Esophagus muscularis mucosa (tissue), 4 donors: ENCODE data around the gene LCK. TPM values are rescaled to one million over a fixed set of nuclear protein-coding genes. Genes with fewer than 3 reads are reported as not detected.

Source experiments
- DNase-seq: peaks from one replicate; pipeline ENCODE4 v3.0.0-alpha.2; 2017; ENCODE audit errors: extremely low spot score
- H3K27ac ChIP-seq, 4 donors: fragments of 200-600 bp; sonication (generic); replicated peaks in 1 of 4; 1 replicate in 3 of 4; 2 replicates in 1 of 4; pipeline ENCODE4 v1.5.1; 2016 to 2019; ENCODE audit warnings: mild to moderate bottlenecking in 1 of 4
- H3K27me3 ChIP-seq, 4 donors: fragments of 200-600 bp; sonication (generic); one replicate each; pipeline versions ENCODE4 v1.5.1 to v1.6.0; 2016 to 2019
- H3K36me3 ChIP-seq, 4 donors: fragments of 200-600 bp; sonication (generic); one replicate each; pipeline ENCODE4 v1.5.1; 2016 to 2019
- H3K4me1 ChIP-seq, 4 donors: fragments of 200-600 bp; sonication (generic); one replicate each; pipeline ENCODE4 v1.5.1; 2016 to 2019
- H3K4me3 ChIP-seq, 4 donors: fragments of 200-600 bp; sonication (generic); 1 replicate in 2 of 4; 2 replicates in 2 of 4; pipeline ENCODE4 v1.5.1; 2016 to 2019; ENCODE audit warnings: mild to moderate bottlenecking in 4 of 4, moderate library complexity in 1 of 4
- H3K9me3 ChIP-seq, 4 donors: fragments of 200-600 bp; sonication (generic); 1 replicate in 3 of 4; 2 replicates in 1 of 4; pipeline ENCODE4 v1.5.1; 2016 to 2019
- EP300 ChIP-seq: sonication (generic); formaldehyde crosslinking; IDR thresholded peaks from one replicate; pipeline ENCODE4 v1.6.1; 2017; ENCODE audit warnings: antibody characterized with exemption
- POLR2A ChIP-seq: fragments of 450-650 bp; IDR thresholded peaks from one replicate; pipeline ENCODE4 v1.6.1; 2017; ENCODE audit warnings: antibody characterized with exemption, moderate library complexity, mild to moderate bottlenecking, low read depth
- POLR2AphosphoS5 ChIP-seq, 2 donors: sonication (generic); formaldehyde crosslinking; IDR thresholded peaks; one replicate each; pipeline ENCODE4 v1.6.1; 2017; ENCODE audit warnings: antibody characterized with exemption in 2 of 2
- WGBS: methylation state at CpG from one replicate; pipeline ENCODE4 v1.1.5; 2018; 5-methylcytosine and 5-hydroxymethylcytosine counted together
- intact Hi-C: fragments of 100-400 bp; cut with DNase I; formaldehyde crosslinking; loops from one replicate; pipeline ENCODE4 v1.15.1; 2023
- total RNA-seq, 4 donors: library from RNA; depleted of rRNA; stranded (reverse); fragments of >200 nt; gene quantifications; one replicate each; pipeline versions ENCODE4 v1.1.0 to v1.2.1, GENCODE V29; 2016
- TF ChIP-seq, protein P1 (sequence below), 3 experiments: fragments of 200-600 bp in 2 of 3; fragments of 450-650 bp in 1 of 3; sonication (generic) in 2 of 3; IDR thresholded peaks; one replicate each; pipeline ENCODE4 v1.5.1; 2017 to 2019; ENCODE audit warnings: antibody characterized with exemption in 3 of 3, mild to moderate bottlenecking in 2 of 3, moderate library complexity in 1 of 3

Gene LCK
- total RNA-seq: 1 to 10 TPM in 2 of 4 donors, under 1 TPM in 2; 0.42 to 2.8 (median 1.1) TPM

DNA sequence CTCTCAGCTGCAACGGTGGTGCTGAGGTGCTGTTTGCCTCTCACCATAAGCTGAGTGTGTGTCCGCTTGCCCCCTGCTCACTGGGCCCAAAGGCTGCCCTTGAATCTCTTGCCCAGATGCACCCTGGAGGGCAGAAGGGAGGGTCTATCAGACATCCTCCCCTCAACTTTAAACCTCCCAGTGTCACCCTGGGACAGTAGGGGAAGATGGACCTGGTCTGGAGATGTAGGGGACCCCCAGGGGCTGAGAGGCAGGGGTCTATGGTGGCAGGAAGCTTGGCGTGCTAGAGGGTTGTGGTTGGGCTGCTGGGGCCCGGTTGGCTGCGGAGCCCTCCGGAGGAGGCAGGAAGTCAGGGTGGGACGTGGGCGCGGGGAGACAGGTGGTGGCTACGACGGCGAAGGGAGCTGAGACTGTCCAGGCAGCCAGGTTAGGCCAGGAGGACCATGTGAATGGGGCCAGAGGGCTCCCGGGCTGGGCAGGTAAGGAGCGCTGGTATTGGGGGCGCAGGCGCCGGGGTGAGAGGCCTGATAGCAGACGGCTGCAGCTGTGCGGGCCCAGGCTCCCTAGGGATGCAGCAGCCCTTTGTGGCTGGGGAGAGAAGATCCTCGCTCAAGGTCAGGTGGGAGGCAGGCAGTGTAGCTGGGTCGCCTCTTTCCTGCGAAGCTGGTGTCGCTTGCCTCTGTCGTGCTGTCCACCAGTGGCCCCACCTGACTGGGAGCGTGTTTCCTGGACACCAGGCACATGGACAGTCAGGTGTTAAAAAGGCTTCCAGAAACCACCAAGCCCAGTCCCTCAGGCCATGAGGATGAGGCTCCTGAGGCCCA is at the start of gene LCK:
LCK (plus strand) TSS at position 373 of the 824 bp plus-strand sequence. CDS start 23,065 bp downstream, outside the sequence.
- H3K4me3 ChIP-seq: peak within 1 kb of the TSS in 1 of 4 donors; percentile 5
- 80% methylated on average over 24 of the region's 25 CpGs for WGBS
- H3K4me1 ChIP-seq: peaks cover 36 to 63% (median 61%) of the 10 kb centered on the region in 4 donors

DNA sequence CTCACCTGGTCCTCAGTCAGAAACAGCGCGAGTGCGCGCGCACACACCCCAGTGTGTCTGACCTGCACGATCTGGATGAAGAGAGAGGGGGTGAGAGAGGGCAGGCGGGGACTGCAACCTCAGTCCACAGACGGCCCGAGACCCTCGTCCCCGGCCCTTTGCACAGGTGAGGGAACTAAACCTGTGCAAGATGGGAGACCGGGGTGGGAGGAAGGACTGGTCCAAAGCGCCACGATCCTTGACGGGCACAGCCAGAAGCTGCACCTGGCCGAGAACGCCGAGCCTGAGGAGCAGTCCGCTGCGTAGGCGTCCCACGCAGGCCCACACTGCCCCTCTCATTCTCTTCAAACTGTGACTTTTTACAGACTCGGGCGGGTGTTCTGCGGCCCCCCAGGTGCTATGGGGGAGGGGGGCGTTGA is 46.1 kb upstream of the LCK start:
- Histone ChIP-seq H3K4me3 (peak overlapping the region; percentile 60 to 69 (median 66)), H3K9me3 (no peaks in the 10 kb centered on the region), H3K27ac (peak overlapping the region; percentile 42 to 72 (median 57)), H3K4me1 (peaks cover 28 to 45% (median 42%) of the 10 kb centered on the region in 4 donors), H3K36me3 (no peaks in the 10 kb centered on the region), H3K27me3 (no peaks in the 10 kb centered on the region)
- intact Hi-C loops: no loop called here
- TF ChIP-seq POLR2AphosphoS5 (IDR thresholded peaks at IDR 0.05) (no peak), POLR2A (no peak), EP300 (no peak)
- TF ChIP-seq, protein P1, sequence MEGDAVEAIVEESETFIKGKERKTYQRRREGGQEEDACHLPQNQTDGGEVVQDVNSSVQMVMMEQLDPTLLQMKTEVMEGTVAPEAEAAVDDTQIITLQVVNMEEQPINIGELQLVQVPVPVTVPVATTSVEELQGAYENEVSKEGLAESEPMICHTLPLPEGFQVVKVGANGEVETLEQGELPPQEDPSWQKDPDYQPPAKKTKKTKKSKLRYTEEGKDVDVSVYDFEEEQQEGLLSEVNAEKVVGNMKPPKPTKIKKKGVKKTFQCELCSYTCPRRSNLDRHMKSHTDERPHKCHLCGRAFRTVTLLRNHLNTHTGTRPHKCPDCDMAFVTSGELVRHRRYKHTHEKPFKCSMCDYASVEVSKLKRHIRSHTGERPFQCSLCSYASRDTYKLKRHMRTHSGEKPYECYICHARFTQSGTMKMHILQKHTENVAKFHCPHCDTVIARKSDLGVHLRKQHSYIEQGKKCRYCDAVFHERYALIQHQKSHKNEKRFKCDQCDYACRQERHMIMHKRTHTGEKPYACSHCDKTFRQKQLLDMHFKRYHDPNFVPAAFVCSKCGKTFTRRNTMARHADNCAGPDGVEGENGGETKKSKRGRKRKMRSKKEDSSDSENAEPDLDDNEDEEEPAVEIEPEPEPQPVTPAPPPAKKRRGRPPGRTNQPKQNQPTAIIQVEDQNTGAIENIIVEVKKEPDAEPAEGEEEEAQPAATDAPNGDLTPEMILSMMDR (IDR thresholded peaks at IDR 0.05): no peak
- no peak for DNase-seq
- 23% methylated on average over 17 of the region's 26 CpGs for WGBS

More for the DNA sequence above, at the start of gene LCK:
- H3K36me3 ChIP-seq: no peaks in the 10 kb centered on the region
- TF ChIP-seq POLR2A: no peak
- TF ChIP-seq EP300: no peak
- TF ChIP-seq POLR2AphosphoS5 (IDR thresholded peaks at IDR 0.05): no peak
- TF ChIP-seq, protein P1 (IDR thresholded peaks at IDR 0.05): no peak
- H3K27ac ChIP-seq: peak within 1 kb of the TSS; percentile 45 to 72 (median 64)
- H3K9me3 ChIP-seq: no peaks in the 10 kb centered on the region
- intact Hi-C loops: no loop called here
- H3K27me3 ChIP-seq: no peaks in the 10 kb centered on the region
- no peak for DNase-seq

DNA sequence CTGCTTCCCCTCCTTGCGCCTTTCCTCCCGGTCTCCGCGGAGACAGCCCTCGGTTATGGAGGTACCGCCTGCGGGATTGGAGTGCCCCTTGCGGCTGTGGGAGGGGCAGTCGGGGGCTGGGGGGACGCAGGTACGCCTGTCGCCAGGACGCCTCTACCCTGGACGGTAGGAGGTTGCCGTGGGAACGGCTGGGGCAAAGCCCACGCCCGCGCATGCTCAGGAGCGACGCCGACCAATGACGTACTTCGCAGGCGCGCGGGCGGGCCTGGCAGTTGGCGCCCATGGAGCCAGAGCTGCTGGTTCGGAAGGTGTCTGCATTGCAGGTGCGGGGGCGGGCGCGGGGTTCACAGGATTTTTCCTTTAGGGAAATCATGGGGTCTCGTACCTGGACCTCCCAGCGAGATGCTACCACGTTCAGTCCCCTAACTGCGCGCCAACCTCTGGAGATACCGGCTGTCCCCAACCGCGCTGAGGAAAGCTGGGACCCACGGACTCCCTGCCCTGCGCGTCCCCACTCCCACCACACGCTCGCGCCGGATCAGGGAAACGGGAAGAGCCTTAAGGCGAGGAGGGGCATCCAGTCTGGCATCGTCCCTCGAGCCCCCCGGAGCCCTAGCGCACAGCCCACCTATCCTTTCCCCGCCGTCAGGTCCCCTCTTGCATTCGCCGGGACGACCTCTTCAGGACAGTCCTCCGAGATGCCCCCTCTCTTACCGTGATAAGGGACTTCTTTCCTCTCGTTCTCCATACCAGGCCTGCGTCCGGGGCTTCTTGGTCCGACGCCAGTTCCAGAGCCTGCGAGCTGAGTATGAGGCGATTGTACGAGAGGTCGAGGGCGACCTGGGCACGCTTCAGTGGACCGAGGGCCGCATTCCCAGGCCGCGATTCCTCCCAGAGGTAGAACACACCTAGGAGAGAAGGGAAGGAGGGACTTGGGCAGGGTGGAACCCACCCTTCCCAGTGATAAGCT is 45.4 kb upstream of the LCK start, which contains the start of gene IQCC:
IQCC (plus strand) TSS at position 271 of the 970 bp plus-strand sequence; CDS start at position 282, 11 bp downstream.
- intact Hi-C loops: no loop called here
- WGBS: 3% methylated on average over 26 of the region's 77 CpGs
- DNase-seq: peak; percentile 96
- Histone ChIP-seq H3K4me3 (peak within 1 kb of the TSS; percentile 60 to 69 (median 66)), H3K27me3 (no peaks in the 10 kb centered on the region), H3K4me1 (peaks cover 26 to 42% (median 38%) of the 10 kb centered on the region in 4 donors), H3K36me3 (no peaks in the 10 kb centered on the region), H3K9me3 (no peaks in the 10 kb centered on the region), H3K27ac (peak within 1 kb of the TSS; percentile 42 to 72 (median 57))
- TF ChIP-seq POLR2AphosphoS5 (IDR thresholded peaks at IDR 0.05) (peak; percentile 84 to 91), POLR2A (no peak), EP300 (no peak)
- TF ChIP-seq, protein P1 (IDR thresholded peaks at IDR 0.05): no peak

GRCh38 chr1:32208469-32208868 is 42.6 kb upstream of the LCK start:
- H3K4me3 ChIP-seq: no peak overlapping the region
- TF ChIP-seq POLR2AphosphoS5 (IDR thresholded peaks at IDR 0.05) (no peak), EP300 (no peak), POLR2A (no peak)
- TF ChIP-seq, protein P1 (IDR thresholded peaks at IDR 0.05): no peak
- intact Hi-C loops: no loop called here

More at GRCh38 chr1:32208469-32208868, 42.6 kb upstream of the LCK start:
- Histone ChIP-seq H3K36me3 (peaks cover 0 to 9% (median 0%) of the 10 kb centered on the region in 4 donors), H3K4me1 (peaks cover 13 to 27% (median 23%) of the 10 kb centered on the region in 4 donors), H3K27ac (no peak overlapping the region), H3K27me3 (no peaks in the 10 kb centered on the region), H3K9me3 (no peaks in the 10 kb centered on the region)
- no peak for DNase-seq
- 89% methylated on average over 5 of the region's 6 CpGs for WGBS
